GM21717 (cell line): ENCODE measurements around the gene RPTOR.

ENCODE experiments used
- ATAC-seq: cut with Tn5 transposase; IDR thresholded peaks from one replicate; pipeline ENCODE4 v1.9.1; 2021; ENCODE audit warnings: mild to moderate bottlenecking, moderate library complexity; ENCODE audit not compliant: unreplicated experiment

Gene RPTOR

DNA sequence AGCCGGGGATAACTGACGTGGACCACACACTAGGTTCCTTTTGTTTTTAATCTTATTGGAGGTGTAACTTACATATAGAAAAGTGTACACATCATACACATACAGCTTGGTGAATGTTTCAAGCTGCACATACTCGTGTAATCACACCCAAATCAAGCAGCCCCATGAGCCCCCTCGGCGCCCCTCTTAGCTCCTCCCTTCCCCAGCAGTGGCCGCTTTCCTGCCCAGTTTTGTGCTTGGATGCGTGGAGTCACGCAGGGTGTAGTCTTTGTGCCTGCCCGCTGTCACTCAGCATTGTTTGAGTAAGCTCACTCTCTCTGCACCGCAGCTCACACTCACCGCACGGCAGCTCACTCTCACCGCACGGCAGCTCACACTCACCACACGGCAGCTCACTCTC lies 295.3 kb downstream of the RPTOR start:
- no peak for ATAC-seq

- ATAC-seq: no peak
Measured at GRCh38 chr17:80842456-80843013, 297.9 kb downstream of the RPTOR start.

DNA sequence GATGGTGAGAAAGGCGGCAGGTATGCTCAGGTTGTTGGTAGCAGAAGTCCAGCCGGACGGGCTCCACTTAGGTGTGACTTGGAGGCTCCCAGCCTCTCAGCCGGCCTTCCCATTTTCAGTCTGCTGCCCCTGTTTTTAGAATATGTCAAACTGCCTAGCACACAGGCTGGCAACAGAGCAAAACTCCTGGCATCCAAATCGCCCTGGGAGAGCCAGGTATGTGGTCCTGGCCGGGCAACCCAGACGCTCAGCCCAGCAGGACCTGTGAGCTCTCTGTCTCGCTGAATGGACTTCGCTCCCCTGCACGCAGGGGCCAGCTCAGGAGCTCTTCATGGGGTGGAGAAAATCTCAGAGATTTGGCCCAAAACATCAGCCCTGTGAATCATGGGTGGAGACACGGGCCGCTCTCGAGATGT lies 299.1 kb downstream of the RPTOR start:
- ATAC-seq: no peak

DNA sequence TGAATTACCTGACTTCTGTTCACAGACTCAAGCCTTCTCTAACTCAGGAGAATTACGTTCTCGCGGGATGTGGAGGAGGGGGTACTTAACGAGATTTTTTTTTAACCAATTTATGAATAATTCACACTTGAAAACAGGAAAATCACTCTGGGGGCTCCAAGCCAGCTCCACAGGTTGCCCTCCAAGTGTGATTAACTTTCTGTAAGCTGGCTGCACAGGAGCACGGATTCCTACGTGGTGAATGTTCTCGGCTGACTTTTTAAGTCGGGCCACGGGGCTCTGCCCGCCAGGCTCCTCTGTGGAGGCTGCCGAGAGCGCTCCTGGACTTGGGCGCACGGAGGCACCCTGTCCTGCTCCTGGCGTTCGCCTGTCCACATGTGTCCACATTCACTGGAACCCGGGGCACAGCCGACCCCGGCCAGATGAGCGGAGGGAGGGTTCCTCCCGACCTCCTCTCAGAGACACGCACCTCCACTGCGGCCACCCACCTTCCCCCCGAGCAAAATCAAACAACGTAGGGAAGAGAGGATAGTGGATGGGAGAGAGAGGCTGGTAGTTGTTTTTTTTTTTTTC lies 299.9 kb downstream of the RPTOR start:
- ATAC-seq: no peak

DNA sequence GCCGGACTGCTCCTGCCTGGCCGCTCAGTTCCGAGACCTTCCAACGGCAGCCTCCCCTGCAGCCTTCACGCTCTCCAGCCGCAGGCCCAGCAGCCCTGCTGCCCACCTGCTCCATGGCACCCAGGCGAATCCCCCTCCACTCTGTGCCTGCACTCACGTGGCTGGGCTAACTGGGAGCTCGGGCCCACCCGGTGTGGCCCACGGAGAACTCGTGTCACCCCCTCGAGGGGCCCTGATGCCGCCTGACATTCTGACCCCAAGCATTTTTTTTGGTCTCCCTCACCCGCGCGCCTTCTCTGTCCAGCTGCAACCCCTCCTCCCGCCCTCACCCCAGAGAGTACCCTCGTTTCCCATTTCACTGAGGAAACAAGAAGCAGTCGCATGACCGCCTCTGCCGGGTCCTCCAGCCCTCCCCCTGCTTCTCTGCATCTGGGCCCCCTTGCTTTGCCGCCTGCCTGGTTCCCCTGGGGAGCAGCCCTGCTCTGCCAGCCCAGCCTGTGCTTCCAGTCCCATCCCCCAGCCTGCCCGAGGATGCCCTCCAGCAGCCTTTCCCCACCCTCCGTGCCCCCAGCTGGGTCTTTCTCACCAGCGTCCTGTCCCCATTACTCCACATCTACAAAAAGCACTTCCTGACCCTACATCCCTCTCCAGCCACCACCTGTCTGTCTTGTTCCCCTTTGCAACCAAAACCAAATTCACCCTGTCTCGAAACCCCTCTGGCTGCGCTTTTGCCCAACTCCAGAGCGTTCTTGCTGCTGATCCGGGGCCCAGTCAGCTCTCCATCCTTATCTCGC lies 300.6 kb downstream of the RPTOR start:
- ATAC-seq: no peak

DNA sequence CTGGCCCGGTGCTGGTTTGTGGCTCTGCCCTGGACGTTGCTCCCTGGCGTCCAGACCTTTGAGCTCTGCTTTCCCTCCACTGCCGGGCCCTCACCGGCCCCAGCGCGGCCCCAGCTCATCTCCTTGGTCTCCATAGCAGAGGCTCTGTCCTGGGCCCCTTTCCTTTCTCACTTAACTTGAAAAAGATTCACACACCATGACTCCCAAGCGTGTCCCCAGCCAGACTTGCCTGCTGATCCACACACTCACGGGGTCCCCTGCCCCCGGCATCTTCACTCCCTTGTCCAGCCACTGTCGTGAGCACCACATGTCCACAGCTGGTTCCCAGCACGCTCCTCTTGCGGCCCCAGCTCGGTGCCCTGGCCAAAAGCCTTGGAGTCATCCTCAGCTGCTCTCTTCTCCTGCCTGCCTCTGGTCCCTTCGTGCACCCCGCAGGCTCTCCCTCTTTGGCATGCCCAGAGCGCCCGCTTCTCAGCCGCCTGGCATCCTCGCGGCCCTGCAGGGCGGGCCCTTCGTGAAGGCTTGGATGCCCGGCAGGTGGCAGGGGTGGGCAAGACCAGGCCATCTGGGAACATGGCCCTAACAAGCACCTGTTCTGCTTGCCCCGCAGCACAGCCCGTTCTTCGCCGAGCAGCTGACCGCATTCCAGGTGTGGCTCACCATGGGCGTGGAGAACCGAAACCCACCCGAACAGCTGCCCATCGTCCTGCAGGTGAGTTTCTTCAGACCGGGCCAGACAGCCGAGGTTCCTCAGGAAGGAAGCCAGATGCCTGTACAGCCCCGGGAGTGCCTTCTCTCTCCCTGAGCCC lies 301.4 kb downstream of the RPTOR start:
- ATAC-seq: no peak

GRCh38 chr17:80846932-80847331 lies 302.3 kb downstream of the RPTOR start:
- ATAC-seq: no peak

DNA sequence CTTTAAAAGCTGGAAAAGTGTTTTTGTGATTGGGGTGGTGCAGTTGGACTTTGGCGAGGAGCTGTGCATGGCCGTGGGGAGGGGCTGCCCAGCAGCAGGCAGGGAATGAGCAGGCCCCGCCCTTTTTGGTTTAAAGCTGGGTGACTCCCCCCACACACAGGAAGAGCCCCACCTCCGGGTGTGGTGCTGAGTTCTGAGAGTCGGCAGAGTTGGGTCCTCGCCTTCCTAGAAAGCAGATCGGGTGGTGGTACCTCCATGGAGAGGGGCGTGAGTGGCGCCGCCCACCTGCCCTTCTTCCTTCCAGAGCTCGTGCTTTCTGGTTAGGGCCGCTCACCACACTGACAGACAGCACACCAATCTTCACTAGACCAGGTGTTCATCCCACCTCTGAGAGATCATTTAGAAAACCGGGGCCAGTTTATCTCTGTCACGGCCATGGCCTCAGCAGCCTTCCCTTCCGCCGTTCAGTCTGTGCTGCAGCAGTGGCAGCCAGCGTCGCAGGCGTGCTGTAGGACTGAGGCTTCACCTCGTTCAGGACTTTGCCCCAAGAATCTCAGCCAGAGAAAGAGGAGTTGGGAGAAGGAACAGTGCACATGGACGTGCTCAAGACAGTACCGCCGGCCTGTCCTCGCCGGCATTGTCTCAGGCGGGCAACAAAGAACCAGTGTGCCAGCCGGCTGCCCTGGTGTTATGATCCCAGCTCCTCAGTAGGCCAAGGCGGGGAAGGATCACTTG lies 303.0 kb downstream of the RPTOR start:
- ATAC-seq: no peak

GRCh38 chr17:80848449-80849102 lies 303.9 kb downstream of the RPTOR start:
- ATAC-seq: no peak

GRCh38 chr17:80849119-80849518 lies 304.5 kb downstream of the RPTOR start:
- no peak for ATAC-seq

- no peak for ATAC-seq
Measured at GRCh38 chr17:80850109-80850508, 305.5 kb downstream of the RPTOR start.

- no peak for ATAC-seq
Measured at GRCh38 chr17:80850817-80851216, 306.2 kb downstream of the RPTOR start.

- ATAC-seq: no peak
Measured at GRCh38 chr17:80851277-80851925, 306.8 kb downstream of the RPTOR start.

DNA sequence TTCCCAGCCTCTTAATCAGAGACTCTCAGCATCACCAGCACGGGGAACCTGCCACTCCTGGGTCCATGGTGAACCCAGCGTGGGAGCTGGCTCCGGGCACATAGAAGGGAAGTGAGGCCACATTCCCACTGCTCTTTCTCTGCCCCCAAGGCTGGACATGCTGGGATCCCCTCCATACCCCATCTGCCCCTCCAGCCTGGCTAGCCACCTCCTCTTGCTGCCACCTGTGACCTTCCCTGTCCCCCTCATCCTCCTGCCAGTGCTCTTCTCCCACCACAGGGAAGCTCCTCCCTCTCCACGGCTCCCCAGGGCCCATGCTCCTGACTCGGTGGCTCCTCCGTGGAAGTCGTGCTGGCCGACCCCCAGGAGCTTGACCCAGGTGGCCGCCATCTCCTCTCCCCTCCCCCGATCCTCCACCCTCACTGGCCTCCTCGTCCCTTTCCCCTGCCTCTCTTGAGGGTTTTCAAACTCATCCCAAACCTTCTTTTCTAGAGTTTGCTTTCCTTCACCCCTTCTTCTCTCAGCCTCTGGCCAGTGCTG lies 307.9 kb downstream of the RPTOR start:
- no peak for ATAC-seq

GRCh38 chr17:80853076-80853475 lies 308.4 kb downstream of the RPTOR start:
- no peak for ATAC-seq

- no peak for ATAC-seq
Measured at GRCh38 chr17:80854220-80854619, 309.6 kb downstream of the RPTOR start.

GRCh38 chr17:80855196-80855947 lies 310.7 kb downstream of the RPTOR start:
- ATAC-seq: no peak

DNA sequence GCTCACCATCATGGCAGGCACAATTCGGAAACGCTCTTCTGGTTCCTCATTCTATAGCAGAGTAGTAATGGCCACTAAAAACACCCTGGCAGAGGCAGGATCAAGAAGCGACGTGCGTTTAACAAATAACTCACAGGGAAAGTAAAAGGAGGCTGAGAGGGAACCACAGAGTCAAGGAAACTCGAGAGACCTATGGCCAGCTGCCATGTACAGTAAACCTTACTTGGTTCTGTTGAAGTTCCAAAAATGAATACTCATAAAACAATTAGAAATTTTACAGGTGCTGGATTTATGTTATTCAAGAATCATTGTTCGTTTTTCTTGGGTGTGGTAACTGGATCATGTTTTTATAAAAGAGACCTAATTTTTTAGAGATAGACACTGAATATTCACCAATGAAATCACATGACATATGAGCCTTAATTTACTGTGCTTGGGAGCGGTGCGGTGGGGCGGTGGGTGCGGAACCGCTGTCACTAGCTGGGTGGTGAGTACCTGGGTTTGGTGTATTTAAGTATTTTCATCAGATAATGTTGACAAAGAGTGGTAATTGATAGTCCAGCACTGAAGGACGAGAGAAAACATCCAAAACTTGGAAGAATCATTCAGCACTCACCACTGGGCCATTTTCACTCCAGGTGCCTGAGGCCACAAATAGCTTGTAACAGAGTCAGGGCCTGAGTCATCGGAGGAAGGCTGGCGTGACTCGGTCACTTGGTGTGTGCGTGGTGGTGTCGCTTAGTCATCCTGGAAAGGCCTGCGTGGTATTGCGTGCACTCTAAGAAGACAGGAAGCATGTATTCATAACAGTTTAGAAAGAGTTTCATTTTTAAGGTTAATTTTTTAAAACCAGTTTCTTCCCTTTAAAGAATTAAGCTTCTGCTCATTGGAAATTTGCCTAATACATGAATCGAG lies 311.6 kb downstream of the RPTOR start:
- no peak for ATAC-seq
